ENCODE measurements around the gene IGLL1. TPM values are rescaled to one million over a fixed set of nuclear protein-coding genes. Genes with fewer than 3 reads are reported as not detected.

The IGLL1 gene
- polyA plus RNA-seq, 1 of the 3 experiments (the other 2 are of a cell fraction): not detected

GRCh38 chr22:23604939-23605712 lies 25.0 kb upstream of the IGLL1 start:
- CTCF ChIA-PET: interaction anchor here (1.7 kb wide), 1 partner anchor 14 kb away, joined by 7 read pairs; no protein-coding TSS in a partner anchor
- DNase-seq: no peak
- H3K79me2 ChIP-seq (ENCODE audit: insufficient read depth): no peaks in the 10 kb centered on the region
- POLR2A ChIA-PET: interaction anchor here (0.7 kb wide), 1 partner anchor 27 kb away, joined by 3 read pairs; the partner anchor contains the start of gene DRICH1
- H2AFZ ChIP-seq (ENCODE audit: low read depth): no peak overlapping the region
- no peak overlapping the region for H3K27ac ChIP-seq (ENCODE audit: low read depth in 2 of 2, low read length in 1 of 2)
- peaks cover 0 to 3% of the 10 kb centered on the region in 2 experiments; a peak in 1 of 4 replicates for H3K4me1 ChIP-seq (ENCODE audit: control insufficient read depth in 1 of 2, insufficient read depth in 2 of 2, low read depth in 1 of 2, low read length in 1 of 2)
- H4K20me1 ChIP-seq (ENCODE audit: insufficient read depth): no peaks in the 10 kb centered on the region
- no peak for TF ChIP-seq RXRA (IDR thresholded peaks at IDR 0.05; ENCODE audit: borderline replicate concordance, low read depth)
- TF ChIP-seq RCOR1 (IDR thresholded peaks at IDR 0.05; ENCODE audit: low read length): no peak
- TF ChIP-seq NFIC (IDR thresholded peaks at IDR 0.05; ENCODE audit: borderline replicate concordance): no peak
- TF ChIP-seq POLR2AphosphoS5 (IDR thresholded peaks at IDR 0.05; ENCODE audit: low read depth, low read length): no peak
- no peak for TF ChIP-seq SIN3A (IDR thresholded peaks at IDR 0.05; ENCODE audit: borderline replicate concordance, low read depth, low read length)
- TF ChIP-seq USF2 (IDR thresholded peaks at IDR 0.05; ENCODE audit: borderline replicate concordance, low read depth, low read length): no peak
- TF ChIP-seq PBX3 (IDR thresholded peaks at IDR 0.05): no peak
- TF ChIP-seq GATA2 (CRISPR knock-in tag; IDR thresholded peaks at IDR 0.05): no peak
- TF ChIP-seq JUND (IDR thresholded peaks at IDR 0.05): no peak
- no peak for TF ChIP-seq EP300 (IDR thresholded peaks at IDR 0.05; ENCODE audit: borderline replicate concordance in 1 of 2, low read depth in 1 of 2, low read length in 1 of 2)
- TF ChIP-seq RAD21 (IDR thresholded peaks at IDR 0.05; ENCODE audit: low read length): no peak
- no peak for TF ChIP-seq FOXJ3 (CRISPR knock-in tag; IDR thresholded peaks at IDR 0.05)
- TF ChIP-seq TEAD4 (IDR thresholded peaks at IDR 0.05; ENCODE audit: borderline replicate concordance, insufficient read depth): no peak
- TF ChIP-seq MXI1 (IDR thresholded peaks at IDR 0.05; ENCODE audit: low read depth, low read length): no peak
- TF ChIP-seq NRF1 (IDR thresholded peaks at IDR 0.05; ENCODE audit: low read depth, low read length): no peak
- no peak for TF ChIP-seq REST (IDR thresholded peaks at IDR 0.05; ENCODE audit: low read depth, low read length)
- no peak for TF ChIP-seq MEF2A (IDR thresholded peaks at IDR 0.05; ENCODE audit: borderline replicate concordance, low read depth)
- TF ChIP-seq ZBTB33 (IDR thresholded peaks at IDR 0.05; ENCODE audit: borderline replicate concordance, low read depth): no peak
- no peak for TF ChIP-seq CTCF (IDR thresholded peaks at IDR 0.05)
- no peak for TF ChIP-seq FOSL2 (IDR thresholded peaks at IDR 0.05; ENCODE audit: borderline replicate concordance, low read depth)
- H3F3A ChIP-seq (replicated peaks; ENCODE audit: insufficient read depth): no peaks in the 10 kb centered on the region
- H3K9me2 ChIP-seq: no peaks in the 10 kb centered on the region
- no peaks in the 10 kb centered on the region for H3K27me3 ChIP-seq (ENCODE audit: insufficient read depth)
- H3K9me3 ChIP-seq: no peaks in the 10 kb centered on the region
- no peak overlapping the region for H3K9ac ChIP-seq
- no peak overlapping the region for H3K4me3 ChIP-seq (ENCODE audit: low read depth in 2 of 2, low read length in 1 of 2)
- no peak overlapping the region for H3K4me2 ChIP-seq
- 55% methylated on average over 7 of the region's 8 CpGs for WGBS (ENCODE audit: low lambda C conversion rate)
- no peaks in the 10 kb centered on the region for H3K36me3 ChIP-seq (replicated peaks in 1 of 2; ENCODE audit: control insufficient read depth in 1 of 2, insufficient read depth in 2 of 2, low read length in 1 of 2)

Data from SK-N-SH (cell line).